ENCODE data around the gene TMEM126A.
"Not testable (repeated sequence)": the region's sequence is repeated elsewhere in the genome, so short reads cannot be mapped to it uniquely, and the experiment has no call there.

TMEM126A gene

DNA sequence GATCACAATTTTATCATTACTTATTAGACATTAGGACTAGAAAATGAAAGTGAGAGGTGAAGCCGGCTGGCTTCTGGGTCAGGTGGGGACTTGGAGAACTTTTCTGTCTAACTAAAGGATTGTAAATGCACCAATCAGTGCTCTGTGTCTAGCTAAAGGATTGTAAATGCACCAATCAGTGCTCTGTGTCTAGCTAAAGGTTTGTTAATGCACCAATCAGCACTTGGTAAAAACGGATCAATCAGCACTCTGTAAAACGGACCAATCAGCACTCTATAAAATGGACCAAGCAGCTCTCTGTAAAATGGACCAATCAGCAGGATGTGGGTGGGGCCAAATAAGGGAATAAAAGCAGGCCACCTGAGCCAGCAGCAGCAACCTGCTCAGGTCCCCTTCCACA lies 41.5 kb upstream of the TMEM126A start:
- not testable (repeated sequence) for H3K14ac ChIP-seq (ENCODE audit: low read length); H3K18ac ChIP-seq (ENCODE audit: low read length); H2BK5ac ChIP-seq (ENCODE audit: low read depth, low read length, poor library complexity); H4K91ac ChIP-seq (ENCODE audit: low read depth, low read length); H3K36me3 ChIP-seq (ENCODE audit: control insufficient read depth in 1 of 2, insufficient read depth in 2 of 2, low read length in 2 of 2); H2AK5ac ChIP-seq (ENCODE audit: low read length); H3K27ac ChIP-seq (ENCODE audit: low read depth, low read length); H2AFZ ChIP-seq (ENCODE audit: insufficient read depth, low read length, poor library complexity); H2BK120ac ChIP-seq (ENCODE audit: insufficient read depth, low read length, poor library complexity); H3K23ac ChIP-seq (ENCODE audit: low read length); H3K4ac ChIP-seq (ENCODE audit: low read depth, low read length); H3K4me2 ChIP-seq (ENCODE audit: low read length); H3K9me3 ChIP-seq (ENCODE audit: insufficient read depth, low read depth, low read length); H3K4me3 ChIP-seq (ENCODE audit: low read depth, low read length); H3K79me1 ChIP-seq (ENCODE audit: low read length); H3K79me2 ChIP-seq (ENCODE audit: control insufficient read depth, insufficient read depth, low read length, poor library complexity); H3K27me3 ChIP-seq (ENCODE audit: insufficient read depth, low read length); H3K9ac ChIP-seq (ENCODE audit: low read length); H4K12ac ChIP-seq (ENCODE audit: low read depth, low read length); H3K4me1 ChIP-seq (ENCODE audit: control insufficient read depth in 1 of 2, insufficient read depth in 2 of 2, low read length in 2 of 2); H4K8ac ChIP-seq (ENCODE audit: low read depth, low read length); DNase-seq; H2BK12ac ChIP-seq (ENCODE audit: low read length)
- WGBS (ENCODE audit: extremely low coverage, insufficient coverage, insufficient read length): no CpG with 5 or more reads among the region's 3 CpGs

DNA sequence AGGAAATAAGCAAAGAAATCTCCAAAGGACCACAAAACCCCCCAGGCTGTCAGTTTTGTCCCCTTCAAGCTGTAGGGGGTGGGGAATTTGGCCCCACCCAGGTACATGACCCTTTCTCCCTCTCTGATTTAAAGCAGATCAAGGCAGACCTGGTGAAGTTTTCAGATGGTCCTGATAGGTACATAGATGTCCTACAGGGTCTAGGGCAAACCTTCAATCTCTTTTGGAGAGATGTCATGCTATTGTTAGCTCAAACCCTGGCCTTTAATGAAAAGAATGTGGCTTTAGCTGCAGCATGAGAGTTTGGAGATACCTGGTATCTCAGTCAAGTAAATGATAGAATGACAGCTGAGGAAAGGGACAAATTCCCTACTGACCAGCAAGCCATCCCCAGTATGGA lies 39.1 kb upstream of the TMEM126A start:
- not testable (repeated sequence) for H4K8ac ChIP-seq (ENCODE audit: low read depth, low read length); H3K9ac ChIP-seq (ENCODE audit: low read length); H3K4ac ChIP-seq (ENCODE audit: low read depth, low read length); H2BK5ac ChIP-seq (ENCODE audit: low read depth, low read length, poor library complexity); H3K79me2 ChIP-seq (ENCODE audit: control insufficient read depth, insufficient read depth, low read length, poor library complexity); H2AK5ac ChIP-seq (ENCODE audit: low read length); H3K9me3 ChIP-seq (ENCODE audit: insufficient read depth, low read depth, low read length); DNase-seq; H3K27me3 ChIP-seq (ENCODE audit: insufficient read depth, low read length); H3K14ac ChIP-seq (ENCODE audit: low read length); H2BK120ac ChIP-seq (ENCODE audit: insufficient read depth, low read length, poor library complexity); H4K91ac ChIP-seq (ENCODE audit: low read depth, low read length); H3K18ac ChIP-seq (ENCODE audit: low read length); H3K27ac ChIP-seq (ENCODE audit: low read depth, low read length); H2BK12ac ChIP-seq (ENCODE audit: low read length); H3K4me1 ChIP-seq (ENCODE audit: control insufficient read depth in 1 of 2, insufficient read depth in 2 of 2, low read length in 2 of 2); H3K36me3 ChIP-seq (ENCODE audit: control insufficient read depth in 1 of 2, insufficient read depth in 2 of 2, low read length in 2 of 2); H2AFZ ChIP-seq (ENCODE audit: insufficient read depth, low read length, poor library complexity); H3K4me2 ChIP-seq (ENCODE audit: low read length); H3K79me1 ChIP-seq (ENCODE audit: low read length); H4K12ac ChIP-seq (ENCODE audit: low read depth, low read length); H3K23ac ChIP-seq (ENCODE audit: low read length); H3K4me3 ChIP-seq (ENCODE audit: low read depth, low read length)

DNA sequence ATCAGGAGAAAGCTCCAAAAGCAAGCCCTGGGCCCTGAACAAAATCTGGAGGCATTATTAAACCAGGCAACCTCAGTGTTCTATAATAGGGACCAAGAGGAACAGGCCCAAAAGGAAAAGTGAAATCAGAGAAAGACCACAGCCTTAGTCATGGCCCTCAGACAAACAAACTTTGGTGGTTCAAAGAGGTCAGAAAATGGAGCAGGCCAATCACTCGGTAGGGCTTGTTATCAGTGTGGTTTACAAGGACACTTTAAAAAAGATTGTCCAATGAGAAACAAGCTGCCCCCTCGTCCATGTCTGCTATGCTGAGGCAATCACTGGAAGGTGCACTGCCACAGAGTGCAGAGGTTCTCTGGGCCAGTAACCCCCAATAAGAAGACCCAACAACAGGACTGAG lies 38.5 kb upstream of the TMEM126A start:
- not testable (repeated sequence) for H4K12ac ChIP-seq (ENCODE audit: low read depth, low read length); DNase-seq; H2BK5ac ChIP-seq (ENCODE audit: low read depth, low read length, poor library complexity); H3K18ac ChIP-seq (ENCODE audit: low read length); H3K36me3 ChIP-seq (ENCODE audit: control insufficient read depth in 1 of 2, insufficient read depth in 2 of 2, low read length in 2 of 2); H2AFZ ChIP-seq (ENCODE audit: insufficient read depth, low read length, poor library complexity); H3K4ac ChIP-seq (ENCODE audit: low read depth, low read length); H3K9ac ChIP-seq (ENCODE audit: low read length); H3K27me3 ChIP-seq (ENCODE audit: insufficient read depth, low read length); H4K91ac ChIP-seq (ENCODE audit: low read depth, low read length); H2AK5ac ChIP-seq (ENCODE audit: low read length); H3K79me1 ChIP-seq (ENCODE audit: low read length); H3K27ac ChIP-seq (ENCODE audit: low read depth, low read length); H2BK120ac ChIP-seq (ENCODE audit: insufficient read depth, low read length, poor library complexity); H3K23ac ChIP-seq (ENCODE audit: low read length); H3K14ac ChIP-seq (ENCODE audit: low read length); H4K8ac ChIP-seq (ENCODE audit: low read depth, low read length); H3K9me3 ChIP-seq (ENCODE audit: insufficient read depth, low read depth, low read length); H3K4me2 ChIP-seq (ENCODE audit: low read length); H2BK12ac ChIP-seq (ENCODE audit: low read length); H3K4me1 ChIP-seq (ENCODE audit: control insufficient read depth in 1 of 2, insufficient read depth in 2 of 2, low read length in 2 of 2); H3K79me2 ChIP-seq (ENCODE audit: control insufficient read depth, insufficient read depth, low read length, poor library complexity); H3K4me3 ChIP-seq (ENCODE audit: low read depth, low read length)
- no CpG with 5 or more reads among the region's 2 CpGs for WGBS (ENCODE audit: extremely low coverage, insufficient coverage, insufficient read length)

DNA sequence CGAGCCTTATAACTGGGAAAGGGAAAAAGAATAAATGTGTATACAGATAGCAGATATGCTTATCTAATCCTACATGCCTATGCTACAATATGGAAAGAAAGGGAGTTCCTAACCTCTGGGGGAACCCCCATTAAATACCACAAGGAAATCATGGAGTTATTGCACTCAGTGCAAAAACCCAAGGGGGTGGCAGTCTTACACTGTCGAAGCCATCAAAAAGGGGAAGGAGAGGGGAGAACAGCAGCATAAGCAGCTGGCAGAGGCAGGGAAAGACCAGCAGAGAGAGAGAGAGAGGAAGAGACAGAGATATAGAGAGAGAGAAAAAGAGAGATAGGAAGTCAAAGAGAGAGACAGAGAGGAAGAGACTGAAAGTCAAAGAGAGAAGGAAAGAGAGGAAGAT lies 36.1 kb upstream of the TMEM126A start:
- H3K4me3 ChIP-seq (ENCODE audit: low read depth, low read length); H2AK5ac ChIP-seq (ENCODE audit: low read length); DNase-seq; H3K36me3 ChIP-seq (ENCODE audit: control insufficient read depth in 1 of 2, insufficient read depth in 2 of 2, low read length in 2 of 2); H4K8ac ChIP-seq (ENCODE audit: low read depth, low read length); H3K18ac ChIP-seq (ENCODE audit: low read length); H3K14ac ChIP-seq (ENCODE audit: low read length); H3K79me2 ChIP-seq (ENCODE audit: control insufficient read depth, insufficient read depth, low read length, poor library complexity); H3K4me1 ChIP-seq (ENCODE audit: control insufficient read depth in 1 of 2, insufficient read depth in 2 of 2, low read length in 2 of 2); H3K27me3 ChIP-seq (ENCODE audit: insufficient read depth, low read length); H3K79me1 ChIP-seq (ENCODE audit: low read length); H3K9me3 ChIP-seq (ENCODE audit: insufficient read depth, low read depth, low read length); H2AFZ ChIP-seq (ENCODE audit: insufficient read depth, low read length, poor library complexity); H3K27ac ChIP-seq (ENCODE audit: low read depth, low read length); H3K9ac ChIP-seq (ENCODE audit: low read length); H3K4ac ChIP-seq (ENCODE audit: low read depth, low read length); H2BK120ac ChIP-seq (ENCODE audit: insufficient read depth, low read length, poor library complexity); H4K91ac ChIP-seq (ENCODE audit: low read depth, low read length); H3K23ac ChIP-seq (ENCODE audit: low read length); H3K4me2 ChIP-seq (ENCODE audit: low read length); H2BK12ac ChIP-seq (ENCODE audit: low read length); H4K12ac ChIP-seq (ENCODE audit: low read depth, low read length); H2BK5ac ChIP-seq (ENCODE audit: low read depth, low read length, poor library complexity): not testable (repeated sequence)
- WGBS (ENCODE audit: extremely low coverage, insufficient coverage, insufficient read length): no CpG with 5 or more reads among the region's 2 CpGs

DNA sequence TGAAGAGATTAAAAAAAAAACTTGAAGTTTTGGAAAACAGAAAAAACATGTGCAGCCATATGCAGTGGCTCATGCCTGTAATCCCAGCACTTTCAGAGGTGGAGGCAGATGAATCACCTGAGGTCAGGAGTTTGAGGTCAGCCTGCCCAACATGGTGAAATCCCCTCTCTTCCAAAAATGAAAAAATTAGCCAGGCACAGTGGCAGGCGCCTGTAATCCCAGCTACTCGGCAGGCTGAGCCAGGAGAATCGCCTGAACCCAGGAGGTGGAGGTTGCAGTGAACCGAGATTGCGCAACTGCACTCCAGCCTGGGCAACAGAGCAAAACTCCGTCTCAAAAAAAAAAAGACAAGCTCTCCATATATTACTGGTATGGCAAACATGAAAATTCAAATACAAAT lies 28.3 kb upstream of the TMEM126A start:
- no CpG with 5 or more reads among the region's 6 CpGs for WGBS (ENCODE audit: extremely low coverage, insufficient coverage, insufficient read length)
- no peak overlapping the region for H3K4me3 ChIP-seq (ENCODE audit: low read depth, low read length)
- H3K27ac ChIP-seq (ENCODE audit: low read depth, low read length): no peak overlapping the region
- no peak overlapping the region for H3K23ac ChIP-seq (ENCODE audit: low read length)
- no peak overlapping the region for H2BK5ac ChIP-seq (ENCODE audit: low read depth, low read length, poor library complexity)
- H4K8ac ChIP-seq (ENCODE audit: low read depth, low read length): no peak overlapping the region
- H3K9ac ChIP-seq (ENCODE audit: low read length): no peak overlapping the region
- H3K18ac ChIP-seq (ENCODE audit: low read length): no peak overlapping the region
- H3K79me2 ChIP-seq (ENCODE audit: control insufficient read depth, insufficient read depth, low read length, poor library complexity): no peaks in the 10 kb centered on the region
- H3K9me3 ChIP-seq (ENCODE audit: insufficient read depth, low read depth, low read length): no peaks in the 10 kb centered on the region
- no peaks in the 10 kb centered on the region for H3K4me1 ChIP-seq (ENCODE audit: control insufficient read depth in 1 of 2, insufficient read depth in 2 of 2, low read length in 2 of 2)
- no peaks in the 10 kb centered on the region for H3K79me1 ChIP-seq (ENCODE audit: low read length)
- H3K4ac ChIP-seq (ENCODE audit: low read depth, low read length): no peak overlapping the region
- H3K4me2 ChIP-seq (ENCODE audit: low read length): no peak overlapping the region
- no peak overlapping the region for H2BK12ac ChIP-seq (ENCODE audit: low read length)
- no peak overlapping the region for H4K91ac ChIP-seq (ENCODE audit: low read depth, low read length)
- H2BK120ac ChIP-seq (ENCODE audit: insufficient read depth, low read length, poor library complexity): no peak overlapping the region
- no peak overlapping the region for H4K12ac ChIP-seq (ENCODE audit: low read depth, low read length)
- H2AK5ac ChIP-seq (ENCODE audit: low read length): no peak overlapping the region
- no peaks in the 10 kb centered on the region for H3K36me3 ChIP-seq (ENCODE audit: control insufficient read depth in 1 of 2, insufficient read depth in 2 of 2, low read length in 2 of 2)
- DNase-seq: no peak
- H3K14ac ChIP-seq (ENCODE audit: low read length): no peak overlapping the region
- H3K27me3 ChIP-seq (ENCODE audit: insufficient read depth, low read length): no peaks in the 10 kb centered on the region
- H2AFZ ChIP-seq (ENCODE audit: insufficient read depth, low read length, poor library complexity): no peak overlapping the region
